ENCODE measurements around the gene ZNF792. TPM values are rescaled to one million over a fixed set of nuclear protein-coding genes. Genes with fewer than 3 reads are reported as not detected.
A peak's percentile ranks its signal among the peaks of the same experiment; 100 is the strongest.
"Not testable (repeated sequence)": the region's sequence is repeated elsewhere in the genome, so short reads cannot be mapped to it uniquely, and the experiment has no call there.

ZNF792 gene
- total RNA-seq, 4 donors from 2014 or later, result 4.4 to 16.5 (median 10.7) TPM

GRCh38 chr19:34936184-34936583 is 27.8 kb downstream of the ZNF792 start:
- Histone ChIP-seq H3K36me3 (no peaks in the 10 kb centered on the region), H3K9me3 (no peaks in the 10 kb centered on the region), H3K4me3 (no peak overlapping the region), H3K27me3 (no peaks in the 10 kb centered on the region), H3K4me1 (no peaks in the 10 kb centered on the region), H3K27ac (no peak overlapping the region)
- TF ChIP-seq POLR2A (IDR thresholded peaks at IDR 0.05) (no peak), CTCF (IDR thresholded peaks at IDR 0.05) (no peak)
- intact Hi-C loops (cut with DNase I; ENCODE audit: low total_unique reads), result no loop called here
- DNase-seq, result no peak

- no peaks in the 10 kb centered on the region for H3K9me3 ChIP-seq
- H3K27ac ChIP-seq, result no peak overlapping the region
- intact Hi-C loops (cut with DNase I; ENCODE audit: low total_unique reads), result no loop called here
- H3K27me3 ChIP-seq, result no peaks in the 10 kb centered on the region
- peaks cover 0 to 4% of the 10 kb centered on the region in 2 donors for H3K4me1 ChIP-seq
- no peak for DNase-seq
- no peak overlapping the region for H3K4me3 ChIP-seq
- no peaks in the 10 kb centered on the region for H3K36me3 ChIP-seq
- TF ChIP-seq POLR2A (IDR thresholded peaks at IDR 0.05) (no peak), CTCF (IDR thresholded peaks at IDR 0.05) (no peak)
Measured at GRCh38 chr19:34932494-34932893, 31.5 kb downstream of the ZNF792 start.

- Histone ChIP-seq H3K9me3 (no peaks in the 10 kb centered on the region), H3K27ac (peak within 1 kb of the TSS; percentile 42 to 73), H3K4me3 (peak within 1 kb of the TSS; percentile 46 to 64), H3K36me3 (no peaks in the 10 kb centered on the region), H3K4me1 (peaks cover 0 to 4% of the 10 kb centered on the region in 2 donors), H3K27me3 (no peaks in the 10 kb centered on the region)
- TF ChIP-seq POLR2A (IDR thresholded peaks at IDR 0.05), result peak in 1 of 2 donors; percentile 30
- TF ChIP-seq CTCF (IDR thresholded peaks at IDR 0.05), result peak in 1 of 4 experiments; percentile 15
- peak; percentile 83 to 89 for DNase-seq
- intact Hi-C loops (cut with DNase I; ENCODE audit: low total_unique reads), result no loop called here
Measured at GRCh38 chr19:34926685-34927375, 37.2 kb downstream of the ZNF792 start, which contains the start of gene ZNF30. ZNF30 (plus strand) TSS chr19:34926903; CDS start chr19:34929948, 3,045 bp downstream.

GRCh38 chr19:34926361-34926684 is 37.7 kb downstream of the ZNF792 start:
- no peak for TF ChIP-seq POLR2A (IDR thresholded peaks at IDR 0.05)
- no peak for TF ChIP-seq CTCF (IDR thresholded peaks at IDR 0.05)
- Histone ChIP-seq H3K27ac (peak overlapping the region; percentile 42 to 73), H3K27me3 (no peaks in the 10 kb centered on the region), H3K4me3 (peak overlapping the region in 1 of 2 donors; percentile 64), H3K4me1 (peaks cover 0 to 4% of the 10 kb centered on the region in 2 donors), H3K9me3 (no peaks in the 10 kb centered on the region), H3K36me3 (no peaks in the 10 kb centered on the region)
- intact Hi-C loops (cut with DNase I; ENCODE audit: low total_unique reads), result no loop called here
- no peak for DNase-seq

- intact Hi-C loops (cut with DNase I; ENCODE audit: low total_unique reads), result no loop called here
Measured at GRCh38 chr19:34925278-34925855, 38.7 kb downstream of the ZNF792 start.

GRCh38 chr19:34920090-34920786 is 43.8 kb downstream of the ZNF792 start:
- H3K36me3 ChIP-seq; H3K27me3 ChIP-seq; intact Hi-C loops (cut with DNase I; ENCODE audit: low total_unique reads); H3K4me3 ChIP-seq; H3K27ac ChIP-seq; DNase-seq; H3K9me3 ChIP-seq; H3K4me1 ChIP-seq: not testable (repeated sequence)

More at GRCh38 chr19:34925278-34925855, 38.7 kb downstream of the ZNF792 start:
- Histone ChIP-seq H3K27ac (no peak overlapping the region), H3K9me3 (no peaks in the 10 kb centered on the region), H3K4me3 (no peak overlapping the region), H3K27me3 (no peaks in the 10 kb centered on the region), H3K4me1 (peaks cover 0 to 4% of the 10 kb centered on the region in 2 donors), H3K36me3 (no peaks in the 10 kb centered on the region)
- no peak for TF ChIP-seq POLR2A (IDR thresholded peaks at IDR 0.05)
- TF ChIP-seq CTCF (IDR thresholded peaks at IDR 0.05), result no peak
- no peak for DNase-seq
